GM12878 (cell line): ENCODE data around the gene PID1. TPM values are rescaled to one million over a fixed set of nuclear protein-coding genes. Genes with fewer than 3 reads are reported as not detected.

Experiments
- ATAC-seq: fragments of 200-7000 bp; cut with Tn5 transposase; 3 replicates; pipeline ENCODE4 v1.9.1; 2020; ENCODE audit warnings: mild to moderate bottlenecking, moderate library complexity
- BruUV-seq: library from RNA; stranded (reverse); fragments of 400-500 nt; replicated peaks from 2 replicates; lab custom pipeline; 2021; lab: Mats Ljungman, UMichigan
- CTCF ChIA-PET: fragments of 300-600 bp; sonication (Branson Sonifier 250); formaldehyde crosslinking; extraction: SDS; loops from one replicate; lab custom pipeline; 2021; ENCODE audit warnings: inconsistent platforms; lab: Yijun Ruan, JAX
- POLR2A ChIA-PET: fragments of 350-600 bp; formaldehyde crosslinking; extraction: SDS; loops from one replicate; lab custom pipeline; 2021; ENCODE audit warnings: inconsistent platforms; lab: Charles Lee
- RAD21 ChIA-PET: fragments of 300-600 bp; sonication (Branson Sonifier 250); formaldehyde crosslinking; loops from one replicate; lab custom pipeline; 2023; ENCODE audit warnings: antibody characterized with exemption; ENCODE audit not compliant: unreplicated experiment; lab: Charles Lee
- SMC1A ChIA-PET: fragments of 300-600 bp; sonication (Branson Sonifier 250); formaldehyde crosslinking; loops from one replicate; lab custom pipeline; 2023; ENCODE audit not compliant: unreplicated experiment, uncharacterized antibody; lab: Charles Lee
- DNase-seq: peaks from one replicate; pipeline ENCODE4 v3.0.0-alpha.2; 2011; ENCODE audit warnings: low read depth, low spot score
- FAIRE-seq: peaks from 3 replicates; lab custom pipeline; 2011; peaks lifted over from hg19 to GRCh38; lab: Jason Lieb, UNC
- H2AFZ ChIP-seq: 2 replicates; pipeline ENCODE4 v1.6.0; 2011; ENCODE audit warnings: low read depth, low read length, control low read depth; ENCODE audit not compliant: control insufficient read depth
- H3K27ac ChIP-seq: 2 replicates; pipeline ENCODE4 v1.5.1; 2011; ENCODE audit warnings: control low read depth; ENCODE audit not compliant: control insufficient read depth, insufficient read depth
- H3K27me3 ChIP-seq, 2 experiments: replicated peaks in 1 of 2; 2 replicates each; pipeline versions ENCODE4 v1.6.0 to v1.6.1; 2011; ENCODE audit warnings: low read length in 1 of 2; ENCODE audit not compliant: control insufficient read depth in 2 of 2, insufficient read depth in 2 of 2
- H3K36me3 ChIP-seq, 2 experiments: 2 replicates each; pipeline ENCODE4 v1.5.1; 2011; ENCODE audit warnings: low read length in 1 of 2; ENCODE audit not compliant: control insufficient read depth in 2 of 2, insufficient read depth in 2 of 2
- H3K4me1 ChIP-seq: 2 replicates; pipeline ENCODE4 v1.6.1; 2011; ENCODE audit warnings: mild to moderate bottlenecking, low read length, moderate library complexity, mixed read lengths; ENCODE audit not compliant: control insufficient read depth, insufficient read depth
- H3K4me2 ChIP-seq: 2 replicates; pipeline ENCODE4 v1.6.0; 2011; ENCODE audit warnings: control low read depth; ENCODE audit not compliant: control insufficient read depth, insufficient read depth
- H3K4me3 ChIP-seq: fragments of 200-600 bp; sonication (generic); 2 replicates; pipeline ENCODE4 v1.5.1; 2016
- H3K79me2 ChIP-seq: 2 replicates; pipeline ENCODE4 v1.6.0; 2011; ENCODE audit warnings: low read length; ENCODE audit not compliant: control insufficient read depth, insufficient read depth
- H3K9ac ChIP-seq: 2 replicates; pipeline ENCODE4 v1.8.0; 2011; ENCODE audit warnings: low read length, control low read depth, mixed read lengths; ENCODE audit not compliant: control insufficient read depth, insufficient read depth
- H3K9me3 ChIP-seq: replicated peaks from 3 replicates; pipeline ENCODE4 v1.5.1; 2011; ENCODE audit warnings: mild to moderate bottlenecking, low read length; ENCODE audit not compliant: control insufficient read depth, insufficient read depth
- H4K20me1 ChIP-seq: 2 replicates; pipeline ENCODE4 v1.6.0; 2011; ENCODE audit not compliant: control insufficient read depth, insufficient read depth
- ESRRA ChIP-seq: IDR thresholded peaks from 2 replicates; pipeline ENCODE4 v1.6.1; 2012; ENCODE audit warnings: mild to moderate bottlenecking, low read length, improper control_type of control experiment
- HDAC6 ChIP-seq: fragments of 200-600 bp; sonication (generic); IDR thresholded peaks from one replicate; pipeline ENCODE4 v1.8.0; 2017; ENCODE audit warnings: antibody characterized with exemption; ENCODE audit not compliant: unreplicated experiment
- IKZF2 ChIP-seq, 2 experiments: fragments of 450-650 bp; IDR thresholded peaks; 2 replicates each; pipeline ENCODE4 v1.6.1; 2017; ENCODE audit warnings: mild to moderate bottlenecking in 2 of 2, moderate library complexity in 2 of 2
- MLLT1 ChIP-seq: fragments of 450-650 bp; IDR thresholded peaks from 2 replicates; pipeline ENCODE4 v1.6.1; 2016; ENCODE audit warnings: mild to moderate bottlenecking
- SMAD1 ChIP-seq: fragments of 450-650 bp; IDR thresholded peaks from 2 replicates; pipeline ENCODE4 v1.6.1; 2018; ENCODE audit warnings: mild to moderate bottlenecking, low read depth; ENCODE audit not compliant: partially characterized antibody
- STAT1 ChIP-seq: fragments of 450-650 bp; conservative IDR thresholded peaks from 2 replicates; pipeline ENCODE4 v1.6.1; 2014; ENCODE audit warnings: antibody characterized with exemption, mild to moderate bottlenecking
- SUZ12 ChIP-seq: fragments of 200-600 bp; sonication (generic); IDR thresholded peaks from one replicate; pipeline ENCODE4 v1.6.1; 2018; ENCODE audit warnings: antibody characterized with exemption, mild to moderate bottlenecking; ENCODE audit not compliant: unreplicated experiment
- TCF12 ChIP-seq: IDR thresholded peaks from 2 replicates; pipeline ENCODE4 v1.6.1; 2011; ENCODE audit warnings: low read depth, mild to moderate bottlenecking, low read length
- ZBED1 ChIP-seq: IDR thresholded peaks from 2 replicates; pipeline ENCODE4 v1.6.1; 2016; ENCODE audit warnings: borderline replicate concordance
- ZSCAN29 ChIP-seq: fragments of 450-650 bp; IDR thresholded peaks from 2 replicates; pipeline ENCODE4 v1.6.1; 2017; ENCODE audit warnings: mild to moderate bottlenecking, moderate library complexity
- WGBS: methylation state at CpG from one replicate; pipeline ENCODE4 v1.1.6; 2016; ENCODE audit warnings: low lambda C conversion rate; ENCODE audit not compliant: insufficient replicate concordance, insufficient coverage; ENCODE audit errors: missing lambda C conversion rate; 5-methylcytosine and 5-hydroxymethylcytosine counted together
- in situ Hi-C: fragments of 300-500 bp; cut with MboI; formaldehyde crosslinking; loops from 9 replicates; pipeline ENCODE4 v1.14.3; 2018; ENCODE audit warnings: mixed read lengths
- intact Hi-C: fragments of 100-400 bp; cut with micrococcal nuclease; formaldehyde crosslinking; loops from one replicate; pipeline ENCODE4 v1.14.2; 2022; ENCODE audit not compliant: unreplicated experiment
- polyA plus RNA-seq, 11 experiments: library from polyadenylated mRNA; depleted of rRNA in 4 of 11; unstranded in 6 of 11; stranded (reverse) in 5 of 11; fragments of >200 nt; fragmentation: Nextera tagmentation in 4 of 11; fragmentation: Illumina TruSeq in 1 of 11; extraction: Ambion mirVana in 4 of 11; extraction: Trizol in 1 of 11; gene quantifications; 1 replicate in 1 of 11; 2 replicates in 10 of 11; pipeline versions ENCODE4 v1.2.1 to v1.2.3, GENCODE V29; 2011 to 2016; ENCODE audit warnings: inconsistent platforms in 2 of 11, missing spikeins in 2 of 11, low read depth in 1 of 11
- total RNA-seq, 4 experiments: library from RNA; depleted of rRNA in 3 of 4; stranded (reverse); fragments of >200 nt in 3 of 4; fragmentation: Illumina TruSeq in 1 of 4; extraction: Trizol in 1 of 4; gene quantifications; 2 replicates each; pipeline versions ENCODE4 v1.2.1 to v1.2.3, GENCODE V29; 2013 to 2021
- TF ChIP-seq, protein P1 (sequence below): fragments of 450-650 bp; IDR thresholded peaks from 2 replicates; pipeline ENCODE4 v1.6.1; 2017; ENCODE audit warnings: mild to moderate bottlenecking, moderate library complexity

PID1 gene
- total and polyA plus RNA-seq, 10 of the 15 experiments (the other 5 are each of a cell fraction or from before 2014, with no cell fraction given): not detected

GRCh38 chr2:229109195-229109594 is 161.9 kb downstream of the PID1 start:
- ChIA-PET CTCF (interaction anchor here (0.8 kb wide), 1 partner anchor 19 kb away, joined by 3 read pairs; no protein-coding TSS in a partner anchor), RAD21 (no interaction called here), POLR2A (no interaction called here), SMC1A (no interaction called here)
- WGBS: 58% methylated on average over 7 of the region's 7 CpGs
- no peak for FAIRE-seq
- no TSS peak for BruUV-seq
- Histone ChIP-seq H3K79me2 (no peaks in the 10 kb centered on the region), H2AFZ (no peak overlapping the region), H3K9ac (no peak overlapping the region), H4K20me1 (no peaks in the 10 kb centered on the region), H3K4me2 (no peak overlapping the region), H3K9me3 (no peaks in the 10 kb centered on the region), H3K4me1 (no peaks in the 10 kb centered on the region), H3K4me3 (no peak overlapping the region), H3K36me3 (no peaks in the 10 kb centered on the region), H3K27ac (no peak overlapping the region), H3K27me3 (no peaks in the 10 kb centered on the region)
- in situ Hi-C loops (no loop called here), intact Hi-C loops (no loop called here)
- TF ChIP-seq, protein P1, sequence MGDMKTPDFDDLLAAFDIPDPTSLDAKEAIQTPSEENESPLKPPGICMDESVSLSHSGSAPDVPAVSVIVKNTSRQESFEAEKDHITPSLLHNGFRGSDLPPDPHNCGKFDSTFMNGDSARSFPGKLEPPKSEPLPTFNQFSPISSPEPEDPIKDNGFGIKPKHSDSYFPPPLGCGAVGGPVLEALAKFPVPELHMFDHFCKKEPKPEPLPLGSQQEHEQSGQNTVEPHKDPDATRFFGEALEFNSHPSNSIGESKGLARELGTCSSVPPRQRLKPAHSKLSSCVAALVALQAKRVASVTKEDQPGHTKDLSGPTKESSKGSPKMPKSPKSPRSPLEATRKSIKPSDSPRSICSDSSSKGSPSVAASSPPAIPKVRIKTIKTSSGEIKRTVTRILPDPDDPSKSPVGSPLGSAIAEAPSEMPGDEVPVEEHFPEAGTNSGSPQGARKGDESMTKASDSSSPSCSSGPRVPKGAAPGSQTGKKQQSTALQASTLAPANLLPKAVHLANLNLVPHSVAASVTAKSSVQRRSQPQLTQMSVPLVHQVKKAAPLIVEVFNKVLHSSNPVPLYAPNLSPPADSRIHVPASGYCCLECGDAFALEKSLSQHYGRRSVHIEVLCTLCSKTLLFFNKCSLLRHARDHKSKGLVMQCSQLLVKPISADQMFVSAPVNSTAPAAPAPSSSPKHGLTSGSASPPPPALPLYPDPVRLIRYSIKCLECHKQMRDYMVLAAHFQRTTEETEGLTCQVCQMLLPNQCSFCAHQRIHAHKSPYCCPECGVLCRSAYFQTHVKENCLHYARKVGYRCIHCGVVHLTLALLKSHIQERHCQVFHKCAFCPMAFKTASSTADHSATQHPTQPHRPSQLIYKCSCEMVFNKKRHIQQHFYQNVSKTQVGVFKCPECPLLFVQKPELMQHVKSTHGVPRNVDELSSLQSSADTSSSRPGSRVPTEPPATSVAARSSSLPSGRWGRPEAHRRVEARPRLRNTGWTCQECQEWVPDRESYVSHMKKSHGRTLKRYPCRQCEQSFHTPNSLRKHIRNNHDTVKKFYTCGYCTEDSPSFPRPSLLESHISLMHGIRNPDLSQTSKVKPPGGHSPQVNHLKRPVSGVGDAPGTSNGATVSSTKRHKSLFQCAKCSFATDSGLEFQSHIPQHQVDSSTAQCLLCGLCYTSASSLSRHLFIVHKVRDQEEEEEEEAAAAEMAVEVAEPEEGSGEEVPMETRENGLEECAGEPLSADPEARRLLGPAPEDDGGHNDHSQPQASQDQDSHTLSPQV: no peak
- TF ChIP-seq SMAD1 (no peak), ZBED1 (no peak), HDAC6 (no peak), TCF12 (no peak), IKZF2 (IDR thresholded peaks at IDR 0.05) (no peak), SUZ12 (no peak), MLLT1 (no peak), STAT1 (no peak), ESRRA (no peak), ZSCAN29 (no peak)
- ATAC-seq: no peak
- DNase-seq: no peak
